HCT116 (cell line): ENCODE results near the gene FAM193A. TPM values are rescaled to one million over a fixed set of nuclear protein-coding genes. Genes with fewer than 3 reads are reported as not detected.

Source experiments
- ATAC-seq: fragments of 200-7000 bp; cut with Tn5 transposase; 2 replicates; pipeline ENCODE4 v1.9.1; 2020; ENCODE audit warnings: mild to moderate bottlenecking, moderate library complexity
- Bru-seq: library from RNA; stranded (reverse); fragments of 400-500 nt; gene quantifications from one replicate; lab custom pipeline; 2021; lab: Mats Ljungman, UMichigan
- BruChase-seq, 2 experiments: library from RNA; stranded (reverse); fragments of 400-500 nt; gene quantifications; one replicate each; lab custom pipeline; 2021; lab: Mats Ljungman, UMichigan
- BruUV-seq: library from RNA; stranded (reverse); fragments of 400-500 nt; replicated peaks from 2 replicates; lab custom pipeline; 2021; lab: Mats Ljungman, UMichigan
- CTCF ChIA-PET: fragments of 300-600 bp; sonication (Branson Sonifier 250); formaldehyde crosslinking; loops from one replicate; lab custom pipeline; 2021; ENCODE audit warnings: antibody characterized with exemption; lab: Charles Lee
- POLR2A ChIA-PET: fragments of 300-600, 350-600 bp; sonication (Branson Sonifier 250); formaldehyde crosslinking; loops from one replicate; lab custom pipeline; 2021; ENCODE audit warnings: antibody characterized with exemption; lab: Charles Lee
- RAD21 ChIA-PET, 2 experiments: fragments of 300-600 bp; sonication (Branson Sonifier 250); formaldehyde crosslinking; loops; one replicate each; lab custom pipeline; 2023; ENCODE audit warnings: low total read pairs in 2 of 2; ENCODE audit not compliant: uncharacterized antibody in 2 of 2, unreplicated experiment in 2 of 2, low non-redundant PET in 1 of 2; lab: Charles Lee
- DNase-seq: peaks from one replicate; pipeline ENCODE4 v3.0.0-alpha.2; 2010; ENCODE audit warnings: low read depth, low spot score
- H2AFZ ChIP-seq: fragments of 200-600 bp; shearing (Covaris generic), sonication (generic); 2 replicates; pipeline ENCODE4 v1.6.1; 2017; ENCODE audit warnings: low read depth, mixed run types, mixed read lengths, antibody characterized with exemption, low read length; ENCODE audit not compliant: poor library complexity, severe bottlenecking
- H3K27ac ChIP-seq: 2 replicates; pipeline ENCODE4 v1.5.1; 2012; ENCODE audit warnings: low read depth, low read length
- H3K27me3 ChIP-seq: fragments of 200-600 bp; sonication (generic); 2 replicates; pipeline ENCODE4 v1.6.1; 2016; ENCODE audit warnings: mixed run types, low read length, mixed read lengths; ENCODE audit not compliant: insufficient read depth
- H3K36me3 ChIP-seq, 2 experiments: fragments of 200-500 bp in 1 of 2; fragments of 200-600 bp in 1 of 2; sonication (Bioruptor generic) in 1 of 2; sonication (generic) in 1 of 2; 2 replicates each; pipeline versions ENCODE4 v1.5.1 to v1.6.1; 2014 to 2016; ENCODE audit warnings: low read length in 2 of 2, inconsistent platforms in 1 of 2, mixed read lengths in 1 of 2, mixed run types in 1 of 2; ENCODE audit not compliant: insufficient read depth in 2 of 2, control insufficient read depth in 1 of 2
- H3K4me1 ChIP-seq, 2 experiments: fragments of 200-600 bp in 1 of 2; sonication (generic) in 1 of 2; 2 replicates each; pipeline versions ENCODE4 v1.5.1 to v1.6.1; 2012 to 2017; ENCODE audit warnings: low read length in 2 of 2, inconsistent platforms in 1 of 2, mild to moderate bottlenecking in 1 of 2, mixed read lengths in 1 of 2, mixed run types in 1 of 2, moderate library complexity in 1 of 2; ENCODE audit not compliant: insufficient read depth in 2 of 2, control insufficient read depth in 1 of 2
- H3K4me2 ChIP-seq: fragments of 200-600 bp; sonication (generic); 2 replicates; pipeline ENCODE4 v1.6.1; 2017; ENCODE audit warnings: mixed run types, low read length, mixed read lengths
- H3K4me3 ChIP-seq, 2 experiments: fragments of 200-600 bp in 1 of 2; sonication (generic) in 1 of 2; replicated peaks in 1 of 2; 2 replicates each; pipeline ENCODE4 v1.5.1; 2011 to 2016; ENCODE audit warnings: low read length in 2 of 2, control low read depth in 1 of 2, low read depth in 1 of 2, mild to moderate bottlenecking in 1 of 2, mixed read lengths in 1 of 2, mixed run types in 1 of 2
- H3K79me2 ChIP-seq: fragments of 200-600 bp; sonication (generic); 2 replicates; pipeline ENCODE4 v1.6.1; 2017; ENCODE audit warnings: mild to moderate bottlenecking, mixed run types, low read length, moderate library complexity, mixed read lengths; ENCODE audit not compliant: insufficient read depth
- H3K9ac ChIP-seq: fragments of 200-600 bp; sonication (generic); 2 replicates; pipeline ENCODE4 v1.6.1; 2016; ENCODE audit warnings: low read length, mixed read lengths
- H3K9me2 ChIP-seq: fragments of 200-600 bp; sonication (generic), shearing (Covaris generic); 2 replicates; pipeline ENCODE4 v1.6.1; 2017; ENCODE audit warnings: mixed run types, mild to moderate bottlenecking, moderate library complexity; ENCODE audit not compliant: insufficient read depth
- H3K9me3 ChIP-seq, 2 experiments: fragments of 200-500 bp in 1 of 2; fragments of 200-600 bp in 1 of 2; sonication (Bioruptor generic) in 1 of 2; sonication (generic) in 1 of 2; 2 replicates each; pipeline ENCODE4 v1.6.1; 2014 to 2017; ENCODE audit warnings: low read length in 2 of 2, mixed read lengths in 2 of 2, inconsistent platforms in 1 of 2, low read depth in 1 of 2, mild to moderate bottlenecking in 1 of 2, mixed run types in 1 of 2, moderate library complexity in 1 of 2; ENCODE audit not compliant: control insufficient read depth in 1 of 2, insufficient read depth in 1 of 2
- H4K20me1 ChIP-seq: fragments of 200-600 bp; sonication (generic), shearing (Covaris generic); 2 replicates; pipeline ENCODE4 v1.6.1; 2017; ENCODE audit warnings: mixed run types, mild to moderate bottlenecking, moderate library complexity; ENCODE audit not compliant: insufficient read depth
- CBX3 ChIP-seq: IDR thresholded peaks from 2 replicates; pipeline ENCODE4 v1.6.1; 2012; ENCODE audit warnings: low read depth
- EGR1 ChIP-seq: IDR thresholded peaks from 2 replicates; pipeline ENCODE4 v1.6.1; 2012; ENCODE audit warnings: low read depth
- EZH2 ChIP-seq: fragments of 200-600 bp; sonication (generic); IDR thresholded peaks from 2 replicates; pipeline ENCODE4 v1.6.1; 2017; ENCODE audit warnings: antibody characterized with exemption, mixed run types
- FOSL1 ChIP-seq: IDR thresholded peaks from 2 replicates; pipeline ENCODE4 v1.6.1; 2012; ENCODE audit warnings: low read depth
- POLR2A ChIP-seq: IDR thresholded peaks from 2 replicates; pipeline ENCODE4 v1.7.0; 2011; ENCODE audit warnings: borderline replicate concordance; ENCODE audit not compliant: insufficient read depth, insufficient read length; ENCODE audit errors: extremely low read depth
- POLR2AphosphoS5 ChIP-seq: IDR thresholded peaks from 2 replicates; pipeline ENCODE4 v1.6.1; 2011; ENCODE audit warnings: mild to moderate bottlenecking, low read depth, low read length, moderate library complexity
- SIN3A ChIP-seq: IDR thresholded peaks from 2 replicates; pipeline ENCODE4 v1.6.1; 2012; ENCODE audit warnings: low read depth
- SP1 ChIP-seq: IDR thresholded peaks from 2 replicates; pipeline ENCODE4 v1.6.1; 2012; ENCODE audit warnings: low read depth
- SRF ChIP-seq: IDR thresholded peaks from 2 replicates; pipeline ENCODE4 v1.6.1; 2012; ENCODE audit warnings: low read depth
- TCF7L2 ChIP-seq: IDR thresholded peaks from 2 replicates; pipeline ENCODE4 v1.7.0; 2011; ENCODE audit warnings: borderline replicate concordance, inconsistent platforms; ENCODE audit not compliant: insufficient read depth, insufficient read length; ENCODE audit errors: extremely low read depth
- YY1 ChIP-seq: IDR thresholded peaks from 2 replicates; pipeline ENCODE4 v1.6.1; 2011; ENCODE audit warnings: low read length, low read depth, moderate library complexity, mild to moderate bottlenecking; ENCODE audit not compliant: insufficient replicate concordance; ENCODE audit errors: extremely low read depth
- ZFX ChIP-seq: fragments of 450-650 bp; IDR thresholded peaks from 2 replicates; pipeline ENCODE4 v1.6.1; 2017
- intact Hi-C: fragments of 100-400 bp; cut with micrococcal nuclease; formaldehyde crosslinking; loops from 2 replicates; pipeline ENCODE4 v1.10.0; 2022
- long read RNA-seq: library from polyadenylated mRNA; unstranded; transcript quantifications from one replicate; pipeline ENCODE4 v2.0.0, GENCODE V29; 2021; ENCODE audit not compliant: unreplicated experiment
- polyA plus RNA-seq: library from polyadenylated mRNA; unstranded; fragments of >200 nt; gene quantifications from 2 replicates; pipeline ENCODE4 v1.2.1, GENCODE V29; 2012; ENCODE audit warnings: missing spikeins
- total RNA-seq: library from RNA; stranded (reverse); gene quantifications from one replicate; pipeline ENCODE4 v1.2.1, GENCODE V29; 2021; ENCODE audit not compliant: unreplicated experiment
- TF ChIP-seq, protein P1 (sequence below): IDR thresholded peaks from 2 replicates; pipeline ENCODE4 v1.6.1; 2012

The FAM193A gene
- 15.7 TPM for total RNA-seq
- 8.3 and 9.2 TPM in 2 replicates for polyA plus RNA-seq
- Bru-seq, nascent RNA: percentile 81 among the genes with signal in this experiment
- BruChase-seq, experiment 1, labeled RNA remaining after a 6-hour chase: percentile 77 among the genes with signal in this experiment
- BruChase-seq, experiment 2, labeled RNA remaining after a 2-hour chase: percentile 73 among the genes with signal in this experiment
- long read RNA-seq, partial matches to known transcripts: 7 of 9 reads
- long read RNA-seq, other reads (novel, unspliced or antisense): 2 of 9 reads

DNA sequence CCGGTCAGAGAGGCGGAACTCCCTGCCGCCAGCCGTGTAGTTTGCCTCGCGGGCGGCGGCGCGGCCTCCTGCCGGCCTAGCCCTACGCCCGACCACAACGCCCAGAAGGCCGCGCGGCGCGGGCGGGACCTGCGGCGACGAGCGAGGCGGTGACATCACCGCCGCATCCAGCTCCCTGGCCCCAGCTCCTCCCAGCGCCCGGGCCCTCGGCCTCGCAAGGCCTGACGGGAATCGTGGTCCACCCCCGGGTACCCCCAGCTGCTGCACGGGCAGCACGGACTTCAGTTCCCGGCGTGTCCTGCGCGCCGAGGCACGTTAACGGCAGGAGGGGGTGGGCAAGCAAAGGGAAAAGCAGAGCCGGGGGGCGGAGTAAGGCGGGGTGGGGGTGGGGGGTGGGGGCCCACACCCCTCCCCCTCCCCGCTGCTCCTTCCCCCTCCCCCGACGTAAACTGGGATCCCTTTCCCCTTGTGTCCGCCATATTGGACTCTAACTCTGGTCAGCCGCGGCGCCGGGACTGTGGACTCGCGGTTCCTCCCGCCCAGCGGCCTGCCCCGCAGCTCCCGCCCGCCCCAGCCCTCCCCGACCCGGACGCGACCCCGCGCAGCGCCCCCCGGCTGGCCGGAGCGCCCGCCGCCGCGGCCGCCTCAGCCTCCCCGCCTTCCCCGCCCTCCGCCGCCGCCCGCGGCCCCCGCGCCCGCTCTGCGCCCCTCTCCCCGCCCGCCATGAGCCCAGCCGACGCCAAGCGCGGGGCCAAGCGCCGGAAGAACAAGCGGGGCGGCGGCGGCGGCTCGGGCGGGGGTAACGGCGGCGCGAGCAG is at the start of gene FAM193A:
TSS of gene FAM193A (plus strand) at position 455 of the 818 bp plus-strand sequence. CDS start at position 724, 269 bp downstream.
- H3K4me3 ChIP-seq: peak within 1 kb of the TSS; percentile 77 to 87
- intact Hi-C loops: loop anchor here (5.0 kb wide), 1 partner anchor 69 kb away; the partner anchor contains the start of gene RNF4
- peaks cover 8 to 26% of the 10 kb centered on the region in 2 experiments; a peak in 3 of 4 replicates for H3K4me1 ChIP-seq
- no TSS peak for BruUV-seq
- ChIA-PET CTCF (no interaction called here), RAD21 (interaction anchor here in 1 of 2 experiments (0.6 kb wide), 1 partner anchor 75 kb away, joined by 3 read pairs; no protein-coding TSS in a partner anchor), POLR2A (interaction anchor here (0.6 to 1.0 kb wide), 4 partner anchors 16 to 70 kb away, joined by 3 to 7 read pairs (median 3); no protein-coding TSS in a partner anchor)
- H3K9me2 ChIP-seq: no peaks in the 10 kb centered on the region
- H3K36me3 ChIP-seq: no peaks in the 10 kb centered on the region
- no peaks in the 10 kb centered on the region for H3K27me3 ChIP-seq
- H2AFZ ChIP-seq: no peak within 1 kb of the TSS
- H3K4me2 ChIP-seq: peak within 1 kb of the TSS; percentile 95
- DNase-seq: peak; percentile 99
- ATAC-seq: peak; percentile 94
- TF ChIP-seq SRF: no peak; the same call in 1 of the 2 replicates
- peak; percentile 37; the same call in 1 of the 2 replicates for TF ChIP-seq SIN3A
- TF ChIP-seq FOSL1: no peak
- TF ChIP-seq EGR1: peak; percentile 71
- peak; percentile 73; the same call in 1 of the 2 replicates for TF ChIP-seq SP1
- peak; percentile 87 for TF ChIP-seq YY1
- no peak for TF ChIP-seq TCF7L2
- TF ChIP-seq, protein P1, sequence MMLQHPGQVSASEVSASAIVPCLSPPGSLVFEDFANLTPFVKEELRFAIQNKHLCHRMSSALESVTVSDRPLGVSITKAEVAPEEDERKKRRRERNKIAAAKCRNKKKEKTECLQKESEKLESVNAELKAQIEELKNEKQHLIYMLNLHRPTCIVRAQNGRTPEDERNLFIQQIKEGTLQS: no peak
- TF ChIP-seq POLR2AphosphoS5: peak; percentile 82
- TF ChIP-seq ZFX: peak; percentile 50
- TF ChIP-seq CBX3: no peak
- no peak for TF ChIP-seq EZH2
- TF ChIP-seq POLR2A: peak; percentile 71
- TF ChIP-seq, all 23 proteins: peak for 7
- peak within 1 kb of the TSS; percentile 97 for H3K27ac ChIP-seq
- H3K9ac ChIP-seq: peak within 1 kb of the TSS; percentile 95
- H4K20me1 ChIP-seq: no peaks in the 10 kb centered on the region
- no peaks in the 10 kb centered on the region for H3K9me3 ChIP-seq
- H3K79me2 ChIP-seq: peaks cover 44% of the 10 kb centered on the region
